ENCODE results near the gene NACC2.

- no peak for TF ChIP-seq EP300 (IDR thresholded peaks at IDR 0.05; ENCODE audit: borderline replicate concordance in 1 of 2, low read depth in 1 of 2, low read length in 1 of 2)
- TF ChIP-seq CTCF (IDR thresholded peaks at IDR 0.05), result no peak
- no peak for TF ChIP-seq TEAD4 (IDR thresholded peaks at IDR 0.05; ENCODE audit: borderline replicate concordance, insufficient read depth)
- TF ChIP-seq ZBTB33 (IDR thresholded peaks at IDR 0.05; ENCODE audit: borderline replicate concordance, low read depth), result no peak
- no peak for TF ChIP-seq IRF3 (IDR thresholded peaks at IDR 0.05; ENCODE audit: low read depth, low read length)
- no peak for TF ChIP-seq FOSL2 (IDR thresholded peaks at IDR 0.05; ENCODE audit: borderline replicate concordance, low read depth)
- TF ChIP-seq JUND (IDR thresholded peaks at IDR 0.05), result no peak
- TF ChIP-seq TAF1 (IDR thresholded peaks at IDR 0.05; ENCODE audit: borderline replicate concordance, low read depth, low read length), result no peak
- TF ChIP-seq SMC3 (IDR thresholded peaks at IDR 0.05; ENCODE audit: low read depth, low read length), result no peak
- no peak for TF ChIP-seq GATA2 (CRISPR knock-in tag; IDR thresholded peaks at IDR 0.05)
- TF ChIP-seq POLR2AphosphoS5 (IDR thresholded peaks at IDR 0.05; ENCODE audit: low read depth, low read length), result no peak
- TF ChIP-seq MXI1 (IDR thresholded peaks at IDR 0.05; ENCODE audit: low read depth, low read length), result no peak
Observed at GRCh38 chr9:136099542-136099941, 4.5 kb upstream of the NACC2 start.
